SK-N-SH treated with all-trans-retinoic acid at 6 μM for 48 hours (cell line): ENCODE data around the gene NUDT1.

Experiments used
- ATAC-seq: fragments of 200-7000 bp; cut with Tn5 transposase; 3 replicates; pipeline ENCODE4 v1.9.1; 2020; ENCODE audit warnings: mild to moderate bottlenecking, moderate library complexity
- ARNTL ChIP-seq: fragments of 450-650 bp; formaldehyde crosslinking; IDR thresholded peaks from 2 replicates; pipeline ENCODE4 v1.5.0; 2020; ENCODE audit warnings: low read depth, mild to moderate bottlenecking, moderate library complexity, borderline replicate concordance
- BACH2 ChIP-seq: fragments of 250-450 bp; sonication (Bioruptor Pico); IDR thresholded peaks from 2 replicates; pipeline ENCODE4 v1.9.0; 2021; ENCODE audit warnings: mild to moderate bottlenecking, borderline replicate concordance
- CSDC2 ChIP-seq: fragments of 250-450 bp; sonication (Bioruptor Pico); IDR thresholded peaks from 2 replicates; pipeline ENCODE4 v1.5.0; 2020; ENCODE audit warnings: mild to moderate bottlenecking, moderate library complexity
- ESRRG ChIP-seq: fragments of 250-450 bp; sonication (Bioruptor Pico); IDR thresholded peaks from 2 replicates; pipeline ENCODE4 v1.6.1; 2021; ENCODE audit warnings: mild to moderate bottlenecking
- GLIS3 ChIP-seq: fragments of 250-450 bp; sonication (Bioruptor Pico); IDR thresholded peaks from 2 replicates; pipeline ENCODE4 v1.5.0; 2020; ENCODE audit warnings: mild to moderate bottlenecking, moderate library complexity
- ISL1 ChIP-seq: fragments of 250-450 bp; sonication (Bioruptor Pico); IDR thresholded peaks from 2 replicates; pipeline ENCODE4 v2.1.2; 2022; ENCODE audit warnings: mild to moderate bottlenecking, moderate library complexity
- OSR1 ChIP-seq: fragments of 250-450 bp; sonication (Bioruptor Pico); IDR thresholded peaks from 2 replicates; pipeline ENCODE4 v1.8.0; 2022; ENCODE audit warnings: moderate library complexity, mild to moderate bottlenecking, inconsistent platforms
- POU6F1 ChIP-seq: fragments of 250-450 bp; sonication (Bioruptor Pico); IDR thresholded peaks from 2 replicates; pipeline ENCODE4 v1.8.0; 2021; ENCODE audit warnings: low read depth, mild to moderate bottlenecking, moderate library complexity, borderline replicate concordance
- PPARA ChIP-seq: fragments of 250-450 bp; sonication (Bioruptor Pico); IDR thresholded peaks from 2 replicates; pipeline ENCODE4 v1.5.0; 2020; ENCODE audit warnings: mild to moderate bottlenecking, borderline replicate concordance
- RARB ChIP-seq: fragments of 250-450 bp; sonication (Bioruptor Pico); IDR thresholded peaks from 2 replicates; pipeline ENCODE4 v1.8.0; 2021; ENCODE audit warnings: mild to moderate bottlenecking, moderate library complexity
- SNAI2 ChIP-seq: fragments of 250-450 bp; sonication (Bioruptor Pico); IDR thresholded peaks from 2 replicates; pipeline ENCODE4 v1.5.0; 2020; ENCODE audit warnings: mild to moderate bottlenecking, moderate library complexity
- TCF4 ChIP-seq: fragments of 250-450 bp; sonication (Bioruptor Pico); IDR thresholded peaks from 2 replicates; pipeline ENCODE4 v1.8.0; 2021; ENCODE audit warnings: mild to moderate bottlenecking, moderate library complexity, borderline replicate concordance
- TOX ChIP-seq: fragments of 250-450 bp; sonication (Bioruptor Pico); IDR thresholded peaks from 2 replicates; pipeline ENCODE4 v1.8.0; 2021; ENCODE audit warnings: mild to moderate bottlenecking, moderate library complexity, borderline replicate concordance
- TSHZ2 ChIP-seq: fragments of 250-450 bp; sonication (Bioruptor Pico); IDR thresholded peaks from 2 replicates; pipeline ENCODE4 v1.5.0; 2020; ENCODE audit warnings: mild to moderate bottlenecking, moderate library complexity
- ZC3H10 ChIP-seq: fragments of 250-450 bp; sonication (Bioruptor Pico); IDR thresholded peaks from 2 replicates; pipeline ENCODE4 v1.5.1; 2021; ENCODE audit warnings: mild to moderate bottlenecking, moderate library complexity
- ZFP3 ChIP-seq: fragments of 250-450 bp; sonication (Bioruptor Pico); IDR thresholded peaks from 2 replicates; pipeline ENCODE4 v1.5.0; 2020; ENCODE audit warnings: mild to moderate bottlenecking, moderate library complexity
- ZFP30 ChIP-seq: fragments of 450-650 bp; formaldehyde crosslinking; IDR thresholded peaks from 2 replicates; pipeline ENCODE4 v1.5.0; 2022; ENCODE audit warnings: mild to moderate bottlenecking, moderate library complexity
- ZNF565 ChIP-seq: fragments of 450-650 bp; formaldehyde crosslinking; conservative IDR thresholded peaks from 2 replicates; pipeline ENCODE4 v1.5.0; 2020; ENCODE audit warnings: low read depth, mild to moderate bottlenecking, moderate library complexity
- ZNF70 ChIP-seq: fragments of 450-650 bp; formaldehyde crosslinking; IDR thresholded peaks from 2 replicates; pipeline ENCODE4 v1.5.0; 2020; ENCODE audit warnings: mild to moderate bottlenecking, moderate library complexity
- ZNF8 ChIP-seq: fragments of 450-650 bp; formaldehyde crosslinking; IDR thresholded peaks from 2 replicates; pipeline ENCODE4 v1.5.0; 2020; ENCODE audit warnings: mild to moderate bottlenecking, moderate library complexity
- TF ChIP-seq, protein P1 (sequence below): fragments of 250-450 bp; sonication (Bioruptor Pico); IDR thresholded peaks from 2 replicates; pipeline ENCODE4 v1.5.1; 2021; ENCODE audit warnings: mild to moderate bottlenecking, moderate library complexity
- TF ChIP-seq, protein P2 (sequence below): fragments of 250-450 bp; sonication (Bioruptor Pico); IDR thresholded peaks from 2 replicates; pipeline ENCODE4 v1.5.1; 2020; ENCODE audit warnings: low read depth, mild to moderate bottlenecking, moderate library complexity
- TF ChIP-seq, protein P3 (sequence below): fragments of 250-450 bp; sonication (Bioruptor Pico); IDR thresholded peaks from 2 replicates; pipeline ENCODE4 v1.8.0; 2020; ENCODE audit warnings: mild to moderate bottlenecking, moderate library complexity, borderline replicate concordance

The NUDT1 gene

DNA sequence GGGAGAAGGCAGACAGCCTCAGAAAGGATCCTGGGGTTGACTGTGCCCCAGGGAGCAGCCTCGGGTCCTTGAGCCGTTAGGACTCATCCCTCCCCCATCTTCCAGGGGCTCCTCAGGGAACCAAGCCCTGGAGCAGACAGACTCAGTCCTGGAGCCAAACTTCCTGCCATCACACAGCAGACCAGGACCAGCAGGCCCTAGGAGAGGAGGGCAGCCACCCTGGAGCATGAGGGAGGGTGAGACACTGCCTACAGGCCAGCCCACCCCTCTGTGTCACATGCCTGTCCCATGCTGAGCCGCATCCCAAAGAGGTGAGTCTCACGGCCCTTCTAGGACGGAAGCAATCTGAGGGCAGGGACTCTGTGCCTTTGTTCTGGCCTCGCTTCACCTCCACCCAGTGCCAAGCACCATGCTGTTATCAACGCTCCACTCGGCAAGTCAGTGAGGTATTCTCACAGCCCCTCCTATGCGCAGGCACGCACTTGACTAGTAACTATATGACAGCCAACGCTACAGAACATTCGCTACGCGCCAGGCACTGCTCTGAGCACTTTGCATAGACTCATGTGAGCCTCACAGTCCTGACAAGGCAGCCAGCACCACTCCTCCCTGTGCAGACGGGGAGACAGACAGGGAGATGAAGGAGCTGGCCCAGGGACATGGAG, 28.3 kb upstream of the NUDT1 start:
- ATAC-seq, result no peak
- no peak for TF ChIP-seq GLIS3 (CRISPR knock-in tag)
- TF ChIP-seq RARB (CRISPR knock-in tag), result no peak
- TF ChIP-seq TSHZ2 (CRISPR knock-in tag), result no peak
- TF ChIP-seq BACH2, result no peak
- TF ChIP-seq ZFP3 (CRISPR knock-in tag), result no peak
- TF ChIP-seq SNAI2 (CRISPR knock-in tag), result no peak
- no peak for TF ChIP-seq ARNTL (CRISPR knock-in tag)
- no peak for TF ChIP-seq ZC3H10
- no peak for TF ChIP-seq TCF4
- TF ChIP-seq OSR1 (CRISPR knock-in tag), result no peak
- no peak for TF ChIP-seq ZFP30
- TF ChIP-seq CSDC2 (CRISPR knock-in tag), result no peak
- no peak for TF ChIP-seq POU6F1 (CRISPR knock-in tag)
- no peak for TF ChIP-seq ZNF565
- TF ChIP-seq, protein P1, sequence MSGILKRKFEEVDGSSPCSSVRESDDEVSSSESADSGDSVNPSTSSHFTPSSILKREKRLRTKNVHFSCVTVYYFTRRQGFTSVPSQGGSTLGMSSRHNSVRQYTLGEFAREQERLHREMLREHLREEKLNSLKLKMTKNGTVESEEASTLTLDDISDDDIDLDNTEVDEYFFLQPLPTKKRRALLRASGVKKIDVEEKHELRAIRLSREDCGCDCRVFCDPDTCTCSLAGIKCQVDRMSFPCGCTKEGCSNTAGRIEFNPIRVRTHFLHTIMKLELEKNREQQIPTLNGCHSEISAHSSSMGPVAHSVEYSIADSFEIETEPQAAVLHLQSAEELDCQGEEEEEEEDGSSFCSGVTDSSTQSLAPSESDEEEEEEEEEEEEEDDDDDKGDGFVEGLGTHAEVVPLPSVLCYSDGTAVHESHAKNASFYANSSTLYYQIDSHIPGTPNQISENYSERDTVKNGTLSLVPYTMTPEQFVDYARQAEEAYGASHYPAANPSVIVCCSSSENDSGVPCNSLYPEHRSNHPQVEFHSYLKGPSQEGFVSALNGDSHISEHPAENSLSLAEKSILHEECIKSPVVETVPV (CRISPR knock-in tag), result no peak
- no peak for TF ChIP-seq ZNF70 (CRISPR knock-in tag)
- no peak for TF ChIP-seq ESRRG
- TF ChIP-seq, protein P2, sequence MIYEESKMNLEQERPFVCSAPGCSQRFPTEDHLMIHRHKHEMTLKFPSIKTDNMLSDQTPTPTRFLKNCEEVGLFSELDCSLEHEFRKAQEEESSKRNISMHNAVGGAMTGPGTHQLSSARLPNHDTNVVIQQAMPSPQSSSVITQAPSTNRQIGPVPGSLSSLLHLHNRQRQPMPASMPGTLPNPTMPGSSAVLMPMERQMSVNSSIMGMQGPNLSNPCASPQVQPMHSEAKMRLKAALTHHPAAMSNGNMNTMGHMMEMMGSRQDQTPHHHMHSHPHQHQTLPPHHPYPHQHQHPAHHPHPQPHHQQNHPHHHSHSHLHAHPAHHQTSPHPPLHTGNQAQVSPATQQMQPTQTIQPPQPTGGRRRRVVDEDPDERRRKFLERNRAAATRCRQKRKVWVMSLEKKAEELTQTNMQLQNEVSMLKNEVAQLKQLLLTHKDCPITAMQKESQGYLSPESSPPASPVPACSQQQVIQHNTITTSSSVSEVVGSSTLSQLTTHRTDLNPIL (CRISPR knock-in tag), result no peak
- no peak for TF ChIP-seq ISL1 (CRISPR knock-in tag)
- TF ChIP-seq PPARA (CRISPR knock-in tag), result no peak
- TF ChIP-seq, all 23 proteins: peak for 0

- no peak for ATAC-seq
- no peak for TF ChIP-seq RARB (CRISPR knock-in tag)
- no peak for TF ChIP-seq ZNF565
- TF ChIP-seq ZFP30, result no peak
- TF ChIP-seq SNAI2 (CRISPR knock-in tag), result no peak
- TF ChIP-seq, protein P3, sequence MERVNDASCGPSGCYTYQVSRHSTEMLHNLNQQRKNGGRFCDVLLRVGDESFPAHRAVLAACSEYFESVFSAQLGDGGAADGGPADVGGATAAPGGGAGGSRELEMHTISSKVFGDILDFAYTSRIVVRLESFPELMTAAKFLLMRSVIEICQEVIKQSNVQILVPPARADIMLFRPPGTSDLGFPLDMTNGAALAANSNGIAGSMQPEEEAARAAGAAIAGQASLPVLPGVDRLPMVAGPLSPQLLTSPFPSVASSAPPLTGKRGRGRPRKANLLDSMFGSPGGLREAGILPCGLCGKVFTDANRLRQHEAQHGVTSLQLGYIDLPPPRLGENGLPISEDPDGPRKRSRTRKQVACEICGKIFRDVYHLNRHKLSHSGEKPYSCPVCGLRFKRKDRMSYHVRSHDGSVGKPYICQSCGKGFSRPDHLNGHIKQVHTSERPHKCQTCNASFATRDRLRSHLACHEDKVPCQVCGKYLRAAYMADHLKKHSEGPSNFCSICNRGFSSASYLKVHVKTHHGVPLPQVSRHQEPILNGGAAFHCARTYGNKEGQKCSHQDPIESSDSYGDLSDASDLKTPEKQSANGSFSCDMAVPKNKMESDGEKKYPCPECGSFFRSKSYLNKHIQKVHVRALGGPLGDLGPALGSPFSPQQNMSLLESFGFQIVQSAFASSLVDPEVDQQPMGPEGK (CRISPR knock-in tag), result no peak
- TF ChIP-seq TSHZ2 (CRISPR knock-in tag), result no peak
- TF ChIP-seq, protein P2 (CRISPR knock-in tag), result no peak
- no peak for TF ChIP-seq OSR1 (CRISPR knock-in tag)
- TF ChIP-seq GLIS3 (CRISPR knock-in tag), result no peak
- no peak for TF ChIP-seq TCF4
- TF ChIP-seq ZC3H10, result no peak
- TF ChIP-seq ARNTL (CRISPR knock-in tag), result no peak
- TF ChIP-seq ESRRG, result no peak
- no peak for TF ChIP-seq ZNF8 (CRISPR knock-in tag)
- TF ChIP-seq CSDC2 (CRISPR knock-in tag), result no peak
- TF ChIP-seq TOX (CRISPR knock-in tag), result no peak
- TF ChIP-seq ZFP3 (CRISPR knock-in tag), result no peak
- TF ChIP-seq ZNF70 (CRISPR knock-in tag), result no peak
- TF ChIP-seq BACH2, result no peak
These were observed 27.4 kb upstream of the NUDT1 start for GRCh38 chr7:2214636-2215035.
